HG03565 (cell line): Measurements from ENCODE around the gene SLC25A21.
"Not testable (repeated sequence)": the region's sequence is repeated elsewhere in the genome, so short reads cannot be mapped to it uniquely, and the experiment has no call there.

Experiments used
- ATAC-seq: cut with Tn5 transposase; IDR thresholded peaks from one replicate; pipeline ENCODE4 v1.9.1; 2021; ENCODE audit warnings: mild to moderate bottlenecking, moderate library complexity; ENCODE audit not compliant: unreplicated experiment

Gene SLC25A21

GRCh38 chr14:36726128-36726527 is 446.3 kb downstream of the SLC25A21 start:
- ATAC-seq, result no peak

- no peak for ATAC-seq
These were observed 448.2 kb downstream of the SLC25A21 start for GRCh38 chr14:36724162-36724561.

- no peak for ATAC-seq
These were observed 448.9 kb downstream of the SLC25A21 start for GRCh38 chr14:36723530-36723929.

- no peak for ATAC-seq
These were observed 450.5 kb downstream of the SLC25A21 start for GRCh38 chr14:36721877-36722276.

- no peak for ATAC-seq
These were observed 451.7 kb downstream of the SLC25A21 start for GRCh38 chr14:36720657-36721056.

- no peak for ATAC-seq
These were observed 452.6 kb downstream of the SLC25A21 start for GRCh38 chr14:36719823-36720222.

GRCh38 chr14:36718216-36718615 is 454.2 kb downstream of the SLC25A21 start:
- no peak for ATAC-seq

GRCh38 chr14:36717363-36717762 is 455.0 kb downstream of the SLC25A21 start:
- ATAC-seq, result no peak

GRCh38 chr14:36716614-36717184 is 455.7 kb downstream of the SLC25A21 start:
- ATAC-seq, result no peak

- ATAC-seq, result no peak
These were observed 458.3 kb downstream of the SLC25A21 start for GRCh38 chr14:36713960-36714703.

GRCh38 chr14:36707570-36707969 is 464.8 kb downstream of the SLC25A21 start:
- no peak for ATAC-seq

- ATAC-seq, result no peak
These were observed 469.9 kb downstream of the SLC25A21 start for GRCh38 chr14:36702474-36702873.

GRCh38 chr14:36701132-36701531 is 471.3 kb downstream of the SLC25A21 start:
- no peak for ATAC-seq

GRCh38 chr14:36700651-36701050 is 471.8 kb downstream of the SLC25A21 start:
- ATAC-seq, result no peak

GRCh38 chr14:36699420-36699819 is 473.0 kb downstream of the SLC25A21 start:
- ATAC-seq, result not testable (repeated sequence)

- ATAC-seq, result no peak
These were observed 481.9 kb downstream of the SLC25A21 start for GRCh38 chr14:36690311-36691040.

GRCh38 chr14:36684946-36685345 is 487.5 kb downstream of the SLC25A21 start:
- ATAC-seq, result no peak

GRCh38 chr14:36683083-36683724 is 489.2 kb downstream of the SLC25A21 start:
- ATAC-seq, result no peak

GRCh38 chr14:36682338-36682737 is 490.1 kb downstream of the SLC25A21 start:
- no peak for ATAC-seq

GRCh38 chr14:36676236-36676635 is 496.2 kb downstream of the SLC25A21 start:
- no peak for ATAC-seq

- ATAC-seq, result no peak
These were observed 496.8 kb downstream of the SLC25A21 start for GRCh38 chr14:36675581-36675980.
